ENCODE results near the gene PCDHGB4. TPM values are rescaled to one million over a fixed set of nuclear protein-coding genes. Genes with fewer than 3 reads are reported as not detected.

The PCDHGB4 gene
- total RNA-seq, 1 donor from 2014 or later: 4.2 TPM

GRCh38 chr5:141355641-141356040 lies 31.9 kb upstream of the PCDHGB4 start:
- Histone ChIP-seq H3K36me3 (no peaks in the 10 kb centered on the region), H3K27me3 (peaks cover 9% of the 10 kb centered on the region), H3K9me3 (peaks cover 23% of the 10 kb centered on the region), H3K27ac (no peak overlapping the region), H3K4me1 (no peaks in the 10 kb centered on the region), H3K4me3 (no peak overlapping the region)
- intact Hi-C loops (cut with DNase I): no loop called here
- DNase-seq (no peak), ATAC-seq (no peak)
- TF ChIP-seq CTCF (IDR thresholded peaks at IDR 0.05): no peak

GRCh38 chr5:141356133-141356532 lies 31.4 kb upstream of the PCDHGB4 start:
- intact Hi-C loops (cut with DNase I): no loop called here
- ATAC-seq (no peak), DNase-seq (no peak)
- no peak for TF ChIP-seq CTCF (IDR thresholded peaks at IDR 0.05)
- H3K9me3 ChIP-seq: peaks cover 20% of the 10 kb centered on the region
- H3K4me1 ChIP-seq: no peaks in the 10 kb centered on the region
- H3K27ac ChIP-seq: no peak overlapping the region
- H3K4me3 ChIP-seq: no peak overlapping the region
- no peaks in the 10 kb centered on the region for H3K36me3 ChIP-seq
- H3K27me3 ChIP-seq: peaks cover 13% of the 10 kb centered on the region

GRCh38 chr5:141356950-141357349 lies 30.5 kb upstream of the PCDHGB4 start:
- Histone ChIP-seq H3K4me3 (no peak overlapping the region), H3K9me3 (peaks cover 20% of the 10 kb centered on the region), H3K36me3 (no peaks in the 10 kb centered on the region), H3K4me1 (no peaks in the 10 kb centered on the region), H3K27me3 (peaks cover 13% of the 10 kb centered on the region), H3K27ac (no peak overlapping the region)
- no peak for ATAC-seq
- intact Hi-C loops (cut with DNase I): no loop called here
- no peak for DNase-seq
- no peak for TF ChIP-seq CTCF (IDR thresholded peaks at IDR 0.05)

GRCh38 chr5:141359790-141360426 lies 27.6 kb upstream of the PCDHGB4 start, which contains the start of gene PCDHGB2:
Gene PCDHGB2, plus strand, starts transcription at chr5:141359994. Its CDS starts 142 bp downstream, at chr5:141360136.
- Histone ChIP-seq H3K27ac (no peak within 1 kb of the TSS), H3K4me3 (peak within 1 kb of the TSS; percentile 25), H3K36me3 (no peaks in the 10 kb centered on the region), H3K27me3 (peaks cover 22% of the 10 kb centered on the region), H3K4me1 (no peaks in the 10 kb centered on the region), H3K9me3 (peaks cover 33% of the 10 kb centered on the region)
- peak; percentile 40 for TF ChIP-seq CTCF (IDR thresholded peaks at IDR 0.05)
- ATAC-seq: peak; percentile 62
- intact Hi-C loops (cut with DNase I): no loop called here
- DNase-seq: no peak

GRCh38 chr5:141360685-141361084 lies 26.8 kb upstream of the PCDHGB4 start:
- intact Hi-C loops (cut with DNase I): no loop called here
- H3K27me3 ChIP-seq: peaks cover 27% of the 10 kb centered on the region
- H3K4me3 ChIP-seq: no peak overlapping the region
- DNase-seq (no peak), ATAC-seq (no peak)
- no peak for TF ChIP-seq CTCF (IDR thresholded peaks at IDR 0.05)
- no peaks in the 10 kb centered on the region for H3K4me1 ChIP-seq
- H3K36me3 ChIP-seq: no peaks in the 10 kb centered on the region
- H3K9me3 ChIP-seq: peaks cover 27% of the 10 kb centered on the region
- H3K27ac ChIP-seq: no peak overlapping the region

GRCh38 chr5:141362719-141363118 lies 24.8 kb upstream of the PCDHGB4 start:
- intact Hi-C loops (cut with DNase I): no loop called here
- peaks cover 36% of the 10 kb centered on the region for H3K27me3 ChIP-seq
- no peaks in the 10 kb centered on the region for H3K4me1 ChIP-seq
- ATAC-seq (no peak), DNase-seq (no peak)
- no peak overlapping the region for H3K4me3 ChIP-seq
- no peak overlapping the region for H3K27ac ChIP-seq
- H3K36me3 ChIP-seq: no peaks in the 10 kb centered on the region
- TF ChIP-seq CTCF (IDR thresholded peaks at IDR 0.05): no peak
- H3K9me3 ChIP-seq: peaks cover 23% of the 10 kb centered on the region

Measured in upper lobe of right lung (tissue), 1 donor.